ENCODE measurements around the gene DAZAP2. TPM values are rescaled to one million over a fixed set of nuclear protein-coding genes. Genes with fewer than 3 reads are reported as not detected.

The DAZAP2 gene
- total RNA-seq, 1 experiment from 2014 or later = 74.2 TPM

GRCh38 chr12:51200806-51201205 lies 37.8 kb upstream of the DAZAP2 start:
- no peak overlapping the region for H3K4me3 Mint-ChIP-seq (ENCODE audit: unreplicated experiment)
- no peak for DNase-seq (ENCODE audit: unreplicated experiment)
- no TSS peak for BruUV-seq (replicated peaks)
- POLR2A ChIA-PET = no interaction called here
- H3K27me3 Mint-ChIP-seq (ENCODE audit: insufficient read depth, unreplicated experiment) = no peaks in the 10 kb centered on the region
- CTCF ChIA-PET = no interaction called here
- no peak overlapping the region for H3K27ac Mint-ChIP-seq (ENCODE audit: low read depth, unreplicated experiment)
- no peaks in the 10 kb centered on the region for H3K36me3 Mint-ChIP-seq (ENCODE audit: insufficient read depth, unreplicated experiment)
- H3K4me1 Mint-ChIP-seq (ENCODE audit: insufficient read depth, unreplicated experiment) = peaks cover 7% of the 10 kb centered on the region
- intact Hi-C loops (cut with micrococcal nuclease) = no loop called here
- no peak for TF ChIP-seq CTCF (IDR thresholded peaks at IDR 0.05; ENCODE audit: unreplicated experiment)
- no peaks in the 10 kb centered on the region for H3K9me3 Mint-ChIP-seq (ENCODE audit: unreplicated experiment)

- H3K9me3 Mint-ChIP-seq (ENCODE audit: unreplicated experiment) = no peaks in the 10 kb centered on the region
- intact Hi-C loops (cut with micrococcal nuclease) = no loop called here
- ChIA-PET POLR2A (no interaction called here), CTCF (no interaction called here)
- no peak for TF ChIP-seq CTCF (IDR thresholded peaks at IDR 0.05; ENCODE audit: unreplicated experiment)
- no peak overlapping the region for H3K4me3 Mint-ChIP-seq (ENCODE audit: unreplicated experiment)
- H3K27me3 Mint-ChIP-seq (ENCODE audit: insufficient read depth, unreplicated experiment) = no peaks in the 10 kb centered on the region
- H3K36me3 Mint-ChIP-seq (ENCODE audit: insufficient read depth, unreplicated experiment) = no peaks in the 10 kb centered on the region
- H3K4me1 Mint-ChIP-seq (ENCODE audit: insufficient read depth, unreplicated experiment) = peaks cover 7% of the 10 kb centered on the region
- no TSS peak for BruUV-seq (replicated peaks)
- no peak for DNase-seq (ENCODE audit: unreplicated experiment)
- no peak overlapping the region for H3K27ac Mint-ChIP-seq (ENCODE audit: low read depth, unreplicated experiment)
Measured at GRCh38 chr12:51202718-51203117, 35.9 kb upstream of the DAZAP2 start.

- Mint-ChIP-seq H3K27me3 (ENCODE audit: insufficient read depth, unreplicated experiment) (no peaks in the 10 kb centered on the region), H3K27ac (ENCODE audit: low read depth, unreplicated experiment) (no peak overlapping the region), H3K36me3 (ENCODE audit: insufficient read depth, unreplicated experiment) (no peaks in the 10 kb centered on the region), H3K9me3 (ENCODE audit: unreplicated experiment) (no peaks in the 10 kb centered on the region), H3K4me3 (ENCODE audit: unreplicated experiment) (no peak overlapping the region), H3K4me1 (ENCODE audit: insufficient read depth, unreplicated experiment) (peaks cover 7% of the 10 kb centered on the region)
- POLR2A ChIA-PET = interaction anchor here (0.9 to 1.8 kb wide), 3 partner anchors 8 to 123 kb away, joined by 3 to 6 read pairs (median 3); no protein-coding TSS in a partner anchor
- CTCF ChIA-PET = interaction anchor here (1.4 kb wide), 1 partner anchor 13 kb away, joined by 5 read pairs; the partner anchor contains the start of gene POU6F1
- no TSS peak for BruUV-seq (replicated peaks)
- no peak for TF ChIP-seq CTCF (IDR thresholded peaks at IDR 0.05; ENCODE audit: unreplicated experiment)
- no peak for DNase-seq (ENCODE audit: unreplicated experiment)
- intact Hi-C loops (cut with micrococcal nuclease) = no loop called here
Measured at GRCh38 chr12:51205350-51205749, 33.3 kb upstream of the DAZAP2 start.

- BruUV-seq (replicated peaks) = no TSS peak
- ChIA-PET POLR2A (interaction anchor here (1.1 to 1.6 kb wide), 2 partner anchors 13 to 18 kb away, joined by 3 read pairs; no protein-coding TSS in a partner anchor), CTCF (interaction anchor here (0.6 kb wide), 1 partner anchor 232 kb away, joined by 3 read pairs; no protein-coding TSS in a partner anchor)
- Mint-ChIP-seq H3K27ac (ENCODE audit: low read depth, unreplicated experiment) (no peak overlapping the region), H3K9me3 (ENCODE audit: unreplicated experiment) (no peaks in the 10 kb centered on the region), H3K4me1 (ENCODE audit: insufficient read depth, unreplicated experiment) (peaks cover 7% of the 10 kb centered on the region), H3K27me3 (ENCODE audit: insufficient read depth, unreplicated experiment) (no peaks in the 10 kb centered on the region), H3K36me3 (ENCODE audit: insufficient read depth, unreplicated experiment) (no peaks in the 10 kb centered on the region), H3K4me3 (ENCODE audit: unreplicated experiment) (no peak overlapping the region)
- DNase-seq (ENCODE audit: unreplicated experiment) = no peak
- intact Hi-C loops (cut with micrococcal nuclease) = no loop called here
- no peak for TF ChIP-seq CTCF (IDR thresholded peaks at IDR 0.05; ENCODE audit: unreplicated experiment)
Measured at GRCh38 chr12:51208016-51208660, 30.5 kb upstream of the DAZAP2 start.
